ACC112 (cell line): ENCODE measurements around the gene PPME1.

Experiments
- H2AFZ ChIP-seq: fragments of 200-600 bp; sonication (generic); one replicate; pipeline ENCODE4 v1.6.0; 2017; ENCODE audit warnings: antibody characterized with exemption, low read length; ENCODE audit not compliant: unreplicated experiment
- H3K27ac ChIP-seq: fragments of 200-600 bp; sonication (generic); 2 replicates; pipeline ENCODE4 v1.5.1; 2014; ENCODE audit warnings: low read depth, mild to moderate bottlenecking, antibody characterized with exemption, low read length, moderate library complexity
- H3K27me3 ChIP-seq: fragments of 200-600 bp; sonication (generic); 2 replicates; pipeline ENCODE4 v1.6.1; 2014; ENCODE audit warnings: mild to moderate bottlenecking, antibody characterized with exemption, low read length, moderate library complexity, mixed read lengths; ENCODE audit not compliant: insufficient read depth
- H3K36me3 ChIP-seq: fragments of 200-600 bp; sonication (generic); 2 replicates; pipeline ENCODE4 v1.6.1; 2016; ENCODE audit warnings: mild to moderate bottlenecking, antibody characterized with exemption, low read length, moderate library complexity, mixed read lengths; ENCODE audit not compliant: insufficient read depth
- H3K4me1 ChIP-seq: fragments of 200-600 bp; sonication (generic); one replicate; pipeline ENCODE4 v1.6.1; 2016; ENCODE audit warnings: low read length, mixed read lengths; ENCODE audit not compliant: insufficient read depth, unreplicated experiment, control insufficient read depth
- H3K4me3 ChIP-seq: fragments of 200-600 bp; sonication (generic); 2 replicates; pipeline ENCODE4 v1.5.1; 2014; ENCODE audit warnings: mild to moderate bottlenecking, low read depth, low read length
- H3K79me2 ChIP-seq: fragments of 200-600 bp; sonication (generic); one replicate; pipeline ENCODE4 v1.6.0; 2016; ENCODE audit warnings: low read length; ENCODE audit not compliant: control insufficient read depth, unreplicated experiment, insufficient read depth

PPME1 gene

GRCh38 chr11:74225565-74225964 lies 54.5 kb downstream of the PPME1 start:
- no peak overlapping the region for H2AFZ ChIP-seq
- H3K27me3 ChIP-seq: no peaks in the 10 kb centered on the region
- peaks cover 6% of the 10 kb centered on the region for H3K79me2 ChIP-seq
- no peaks in the 10 kb centered on the region for H3K4me1 ChIP-seq
- peaks cover 24% of the 10 kb centered on the region for H3K36me3 ChIP-seq
- H3K4me3 ChIP-seq: no peak overlapping the region
- no peak overlapping the region for H3K27ac ChIP-seq

- no peak overlapping the region for H2AFZ ChIP-seq
These were observed 55.8 kb downstream of the PPME1 start for GRCh38 chr11:74226907-74227306.

GRCh38 chr11:74232311-74232950 lies 61.3 kb downstream of the PPME1 start:
- H3K79me2 ChIP-seq: peaks cover 4% of the 10 kb centered on the region

More at GRCh38 chr11:74226907-74227306, 55.8 kb downstream of the PPME1 start:
- H3K4me1 ChIP-seq: no peaks in the 10 kb centered on the region
- H3K27me3 ChIP-seq: no peaks in the 10 kb centered on the region
- peaks cover 6% of the 10 kb centered on the region for H3K79me2 ChIP-seq
- no peak overlapping the region for H3K4me3 ChIP-seq
- no peak overlapping the region for H3K27ac ChIP-seq
- peaks cover 25% of the 10 kb centered on the region for H3K36me3 ChIP-seq

GRCh38 chr11:74233683-74234082 lies 62.6 kb downstream of the PPME1 start:
- Histone ChIP-seq H3K4me3 (no peak overlapping the region), H3K4me1 (no peaks in the 10 kb centered on the region), H3K27me3 (no peaks in the 10 kb centered on the region), H3K79me2 (no peaks in the 10 kb centered on the region), H2AFZ (no peak overlapping the region), H3K36me3 (peaks cover 18% of the 10 kb centered on the region), H3K27ac (no peak overlapping the region)

More at GRCh38 chr11:74232311-74232950, 61.3 kb downstream of the PPME1 start:
- Histone ChIP-seq H3K27me3 (no peaks in the 10 kb centered on the region), H3K4me1 (no peaks in the 10 kb centered on the region), H3K4me3 (no peak overlapping the region), H3K36me3 (peaks cover 18% of the 10 kb centered on the region), H2AFZ (no peak overlapping the region), H3K27ac (no peak overlapping the region)

- Histone ChIP-seq H3K27me3 (no peaks in the 10 kb centered on the region), H2AFZ (no peak overlapping the region), H3K4me1 (no peaks in the 10 kb centered on the region), H3K79me2 (no peaks in the 10 kb centered on the region), H3K4me3 (no peak overlapping the region), H3K36me3 (peaks cover 15% of the 10 kb centered on the region), H3K27ac (no peak overlapping the region)
These were observed 64.0 kb downstream of the PPME1 start for GRCh38 chr11:74235121-74235520.

- no peak overlapping the region for H3K4me3 ChIP-seq
- no peaks in the 10 kb centered on the region for H3K79me2 ChIP-seq
- H3K36me3 ChIP-seq: 0 out of 2 replicates have a peak, but pooled peaks cover 2% of the 10 kb centered on the region
- no peaks in the 10 kb centered on the region for H3K4me1 ChIP-seq
- no peak overlapping the region for H3K27ac ChIP-seq
- no peak overlapping the region for H2AFZ ChIP-seq
- no peaks in the 10 kb centered on the region for H3K27me3 ChIP-seq
These were observed 66.5 kb downstream of the PPME1 start for GRCh38 chr11:74237541-74237940.

- peaks cover 2% of the 10 kb centered on the region; the same call in 1 of the 2 replicates for H3K36me3 ChIP-seq
- no peak overlapping the region for H2AFZ ChIP-seq
- H3K4me1 ChIP-seq: no peaks in the 10 kb centered on the region
- no peaks in the 10 kb centered on the region for H3K79me2 ChIP-seq
- no peak overlapping the region for H3K4me3 ChIP-seq
- H3K27me3 ChIP-seq: no peaks in the 10 kb centered on the region
- no peak overlapping the region for H3K27ac ChIP-seq
These were observed 67.2 kb downstream of the PPME1 start for GRCh38 chr11:74238243-74238642.

GRCh38 chr11:74248469-74248868 lies 77.4 kb downstream of the PPME1 start:
- H3K79me2 ChIP-seq: no peaks in the 10 kb centered on the region
- no peak overlapping the region for H2AFZ ChIP-seq
- no peak overlapping the region for H3K27ac ChIP-seq
- H3K27me3 ChIP-seq: no peaks in the 10 kb centered on the region
- peaks cover 24% of the 10 kb centered on the region for H3K36me3 ChIP-seq
- no peaks in the 10 kb centered on the region for H3K4me1 ChIP-seq
- H3K4me3 ChIP-seq: no peak overlapping the region

- Histone ChIP-seq H3K79me2 (no peaks in the 10 kb centered on the region), H3K27me3 (no peaks in the 10 kb centered on the region), H2AFZ (no peak overlapping the region), H3K27ac (no peak overlapping the region), H3K4me1 (no peaks in the 10 kb centered on the region), H3K36me3 (peaks cover 24% of the 10 kb centered on the region; the same call in 1 of the 2 replicates), H3K4me3 (no peak overlapping the region)
These were observed 78.4 kb downstream of the PPME1 start for GRCh38 chr11:74249496-74249895.

- Histone ChIP-seq H3K79me2 (no peaks in the 10 kb centered on the region), H3K4me1 (peaks cover 11% of the 10 kb centered on the region), H3K27ac (no peak overlapping the region), H2AFZ (no peak overlapping the region), H3K4me3 (no peak overlapping the region), H3K27me3 (no peaks in the 10 kb centered on the region), H3K36me3 (peaks cover 12% of the 10 kb centered on the region; the same call in 1 of the 2 replicates)
These were observed 82.3 kb downstream of the PPME1 start for GRCh38 chr11:74253361-74253760.

- Histone ChIP-seq H3K4me1 (peaks cover 13% of the 10 kb centered on the region), H2AFZ (no peak overlapping the region), H3K27ac (no peak overlapping the region)
These were observed 84.8 kb downstream of the PPME1 start for GRCh38 chr11:74255741-74256375.

More at GRCh38 chr11:74255741-74256375, 84.8 kb downstream of the PPME1 start:
- H3K79me2 ChIP-seq: no peaks in the 10 kb centered on the region
- H3K36me3 ChIP-seq: no peaks in the 10 kb centered on the region
- no peak overlapping the region for H3K4me3 ChIP-seq
- no peaks in the 10 kb centered on the region for H3K27me3 ChIP-seq
